Spleen (tissue), 11 donors: ENCODE data around the gene QKI. TPM values are rescaled to one million over a fixed set of nuclear protein-coding genes. Genes with fewer than 3 reads are reported as not detected.
"Not testable (repeated sequence)": the region's sequence is repeated elsewhere in the genome, so short reads cannot be mapped to it uniquely, and the experiment has no call there.

Experiments
- DNase-seq: peaks from one replicate; pipeline ENCODE4 v3.0.0-alpha.2; 2020
- H3K27ac ChIP-seq, 8 donors: fragments of 200-600 bp; sonication (generic) in 7 of 8; 1 replicate in 4 of 8; 2 replicates in 4 of 8; pipeline versions ENCODE4 v1.5.0 to v1.8.0; 2016 to 2021; ENCODE audit warnings: inconsistent platforms in 4 of 8, mild to moderate bottlenecking in 4 of 8, moderate library complexity in 1 of 8
- H3K27me3 ChIP-seq, 7 donors: fragments of 200-600 bp; sonication (generic) in 6 of 7; replicated peaks in 1 of 7; 1 replicate in 4 of 7; 2 replicates in 3 of 7; pipeline versions ENCODE4 v1.5.0 to v1.8.0; 2016 to 2021; ENCODE audit warnings: inconsistent platforms in 3 of 7, mild to moderate bottlenecking in 1 of 7
- H3K36me3 ChIP-seq, 6 donors: fragments of 200-600 bp; sonication (generic) in 5 of 6; 1 replicate in 4 of 6; 2 replicates in 2 of 6; pipeline versions ENCODE4 v1.5.0 to v1.8.0; 2016 to 2021; ENCODE audit warnings: inconsistent platforms in 2 of 6
- H3K4me1 ChIP-seq, 6 donors: fragments of 200-600 bp; sonication (generic) in 5 of 6; 1 replicate in 3 of 6; 2 replicates in 3 of 6; pipeline versions ENCODE4 v1.5.0 to v1.8.0; 2016 to 2021; ENCODE audit warnings: inconsistent platforms in 3 of 6
- H3K4me3 ChIP-seq, 8 donors: fragments of 200-600 bp; sonication (generic) in 7 of 8; 1 replicate in 4 of 8; 2 replicates in 4 of 8; pipeline versions ENCODE4 v1.5.0 to v1.8.0; 2016 to 2021; ENCODE audit warnings: inconsistent platforms in 4 of 8, mild to moderate bottlenecking in 4 of 8, moderate library complexity in 2 of 8
- H3K9me3 ChIP-seq, 8 donors: fragments of 200-600 bp; sonication (generic) in 7 of 8; 1 replicate in 4 of 8; 2 replicates in 4 of 8; pipeline versions ENCODE4 v1.5.0 to v1.8.0; 2016 to 2021; ENCODE audit warnings: inconsistent platforms in 4 of 8
- POLR2A ChIP-seq, 3 donors: fragments of 450-650 bp; IDR thresholded peaks; one replicate each; pipeline ENCODE4 v1.5.1; 2017; ENCODE audit warnings: antibody characterized with exemption in 3 of 3, mild to moderate bottlenecking in 1 of 3
- POLR2AphosphoS5 ChIP-seq, 3 donors: sonication (generic); formaldehyde crosslinking; IDR thresholded peaks; one replicate each; pipeline ENCODE4 v1.5.1; 2017; ENCODE audit warnings: antibody characterized with exemption in 3 of 3
- WGBS, 5 donors: extraction: QIAGEN DNeasy Blood & Tissue Kit in 3 of 5; methylation state at CpG; one replicate each; pipeline versions ENCODE4 v1.1.5 to v1.1.7; 2013 to 2018; 5-methylcytosine and 5-hydroxymethylcytosine counted together
- intact Hi-C: fragments of 100-400 bp; cut with DNase I; formaldehyde crosslinking; loops from one replicate; pipeline ENCODE4 v1.15.0; 2023; ENCODE audit warnings: low total_unique reads
- polyA plus RNA-seq, 3 donors: library from polyadenylated mRNA; stranded (reverse); fragments of 200-250 nt; gene quantifications; one replicate each; pipeline ENCODE4 v1.2.1, GENCODE V29; 2013
- total RNA-seq, 7 donors: library from RNA; depleted of rRNA in 3 of 7; stranded (reverse); fragments of >200 nt in 3 of 7; fragmentation: NEBNext Ultra II Directional in 4 of 7; extraction: Animal tissue kit (Norgen Biotek cat#: 25700) in 4 of 7; gene quantifications; one replicate each; pipeline versions ENCODE4 v1.1.0 to v1.2.1, GENCODE V29; 2016 to 2021
- TF ChIP-seq, protein P1 (sequence below), 11 experiments: fragments of 200-600 bp in 7 of 11; fragments of 450-650 bp in 4 of 11; sonication (generic) in 4 of 11; IDR thresholded peaks in 8 of 11; conservative IDR thresholded peaks in 3 of 11; 1 replicate in 7 of 11; 2 replicates in 4 of 11; pipeline versions ENCODE4 v1.4.0 to v1.8.0; 2016 to 2021; ENCODE audit warnings: antibody characterized with exemption in 11 of 11, inconsistent platforms in 4 of 11, mild to moderate bottlenecking in 1 of 11
- donor health status: healthy with polysubstance abuse.
- donor health status: DM: no; HTN: no; CAD: no; lungs with moderate emphysema.
- donor health status: DM: no; HTN: no; CAD: no.
- donor health status: Bipolar disorder and iron deficiency.
- donor health status: healthy.
- donor health status: DM: no; HTN: no; CAD: no.
- donor health status: DM: yes; HTN: yes; CAD: no.

The QKI gene
- total and polyA plus RNA-seq, 10 donors = 11.3 to 217 (median 180) TPM

DNA sequence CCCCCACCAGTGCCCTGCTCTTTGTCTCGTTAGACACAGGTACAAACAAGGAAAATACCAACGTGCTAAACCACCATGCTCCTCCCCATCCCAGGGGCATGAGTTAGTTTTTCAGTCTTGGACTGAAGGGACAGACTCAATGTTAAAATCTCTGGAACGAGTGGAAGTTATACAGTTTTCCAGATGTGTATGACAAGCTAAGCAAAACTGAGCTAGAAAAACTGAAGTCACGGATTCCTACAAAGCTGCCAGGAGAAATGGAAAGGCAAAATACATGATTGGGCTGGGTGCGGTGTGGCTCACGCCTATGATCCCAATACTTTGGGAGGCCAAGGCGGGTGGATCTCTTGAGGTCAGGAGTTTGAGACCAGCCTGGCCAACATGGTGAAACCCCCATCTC lies 34.3 kb upstream of the QKI start:
- Histone ChIP-seq H3K27me3 (no peaks in the 10 kb centered on the region), H3K27ac (no peak overlapping the region), H3K36me3 (no peaks in the 10 kb centered on the region), H3K4me3 (no peak overlapping the region), H3K9me3 (peaks cover 0 to 13% (median 8%) of the 10 kb centered on the region in 8 donors), H3K4me1 (no peaks in the 10 kb centered on the region)
- intact Hi-C loops = no loop called here
- TF ChIP-seq POLR2AphosphoS5 (IDR thresholded peaks at IDR 0.05) = no peak
- TF ChIP-seq, protein P1, sequence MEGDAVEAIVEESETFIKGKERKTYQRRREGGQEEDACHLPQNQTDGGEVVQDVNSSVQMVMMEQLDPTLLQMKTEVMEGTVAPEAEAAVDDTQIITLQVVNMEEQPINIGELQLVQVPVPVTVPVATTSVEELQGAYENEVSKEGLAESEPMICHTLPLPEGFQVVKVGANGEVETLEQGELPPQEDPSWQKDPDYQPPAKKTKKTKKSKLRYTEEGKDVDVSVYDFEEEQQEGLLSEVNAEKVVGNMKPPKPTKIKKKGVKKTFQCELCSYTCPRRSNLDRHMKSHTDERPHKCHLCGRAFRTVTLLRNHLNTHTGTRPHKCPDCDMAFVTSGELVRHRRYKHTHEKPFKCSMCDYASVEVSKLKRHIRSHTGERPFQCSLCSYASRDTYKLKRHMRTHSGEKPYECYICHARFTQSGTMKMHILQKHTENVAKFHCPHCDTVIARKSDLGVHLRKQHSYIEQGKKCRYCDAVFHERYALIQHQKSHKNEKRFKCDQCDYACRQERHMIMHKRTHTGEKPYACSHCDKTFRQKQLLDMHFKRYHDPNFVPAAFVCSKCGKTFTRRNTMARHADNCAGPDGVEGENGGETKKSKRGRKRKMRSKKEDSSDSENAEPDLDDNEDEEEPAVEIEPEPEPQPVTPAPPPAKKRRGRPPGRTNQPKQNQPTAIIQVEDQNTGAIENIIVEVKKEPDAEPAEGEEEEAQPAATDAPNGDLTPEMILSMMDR (IDR thresholded peaks at IDR 0.05 in 8 of 11, conservative IDR thresholded peaks at IDR 0.05 in 3 of 11) = no peak
- TF ChIP-seq POLR2A (IDR thresholded peaks at IDR 0.05) = no peak
- 80 to 88% (median 87%) methylated on average over 7 of the region's 7 CpGs for WGBS, 5 donors
- no peak for DNase-seq

DNA sequence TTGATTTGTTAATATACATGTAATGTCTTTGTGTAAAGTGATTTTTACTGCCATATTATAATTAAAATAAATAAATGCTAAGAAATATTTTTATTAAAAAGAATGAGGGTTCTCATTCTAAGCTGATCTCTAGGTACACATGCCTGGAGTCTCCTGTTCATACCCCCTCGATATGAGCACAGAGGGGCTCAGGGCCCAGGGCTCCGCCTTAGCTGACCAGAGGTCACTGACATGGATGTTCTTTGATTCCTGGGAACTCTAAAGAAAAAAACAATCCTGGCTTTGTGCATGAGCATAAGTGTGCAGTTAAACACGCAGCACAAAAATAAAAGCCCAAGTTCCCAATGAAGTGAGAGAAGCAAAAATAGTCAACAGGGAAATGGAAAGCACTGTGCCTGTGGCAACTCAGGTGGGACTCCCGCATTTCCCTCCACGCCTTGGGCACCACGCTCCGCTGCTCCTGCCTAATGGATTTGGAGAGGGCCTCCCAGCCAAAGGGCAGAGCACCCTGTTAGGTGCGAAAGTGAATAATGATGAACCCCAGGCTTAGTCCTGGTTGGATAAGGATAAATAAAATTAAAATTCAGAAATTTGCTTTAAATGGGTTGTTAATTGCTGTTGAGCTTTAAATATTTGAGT lies 33.3 kb upstream of the QKI start:
- DNase-seq = no peak
- no peak overlapping the region for H3K27ac ChIP-seq
- H3K9me3 ChIP-seq = peaks cover 0 to 13% (median 8%) of the 10 kb centered on the region in 8 donors
- H3K36me3 ChIP-seq = no peaks in the 10 kb centered on the region
- no peaks in the 10 kb centered on the region for H3K4me1 ChIP-seq
- intact Hi-C loops = no loop called here
- H3K4me3 ChIP-seq = no peak overlapping the region
- no peaks in the 10 kb centered on the region for H3K27me3 ChIP-seq
- WGBS, 5 donors = 90 to 98% (median 93%) methylated on average over 8 of the region's 8 CpGs
- TF ChIP-seq POLR2AphosphoS5 (IDR thresholded peaks at IDR 0.05) (no peak), POLR2A (IDR thresholded peaks at IDR 0.05) (no peak)
- TF ChIP-seq, protein P1 (IDR thresholded peaks at IDR 0.05 in 8 of 11, conservative IDR thresholded peaks at IDR 0.05 in 3 of 11) = no peak

DNA sequence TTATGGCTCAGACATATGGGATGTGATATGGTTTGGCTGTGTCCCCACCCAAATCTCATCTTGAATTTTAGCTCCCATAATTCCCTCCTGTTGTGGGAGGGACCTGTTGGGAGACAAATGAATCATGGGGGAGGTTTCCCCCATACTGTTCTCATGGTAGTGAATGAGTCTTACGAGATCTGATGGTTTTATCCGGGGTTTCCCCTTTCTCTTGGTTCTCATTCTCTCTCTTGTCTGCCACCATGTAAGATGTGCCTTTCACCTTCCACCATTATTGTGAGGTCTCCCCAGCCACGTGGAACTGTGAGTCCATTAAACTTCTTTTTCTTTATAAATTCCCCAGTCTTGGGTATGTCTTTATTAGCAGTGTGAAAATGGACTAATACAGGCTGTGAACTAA lies 31.1 kb upstream of the QKI start:
- H3K4me1 ChIP-seq, H3K36me3 ChIP-seq, H3K27ac ChIP-seq, H3K27me3 ChIP-seq, intact Hi-C loops, DNase-seq, H3K4me3 ChIP-seq: not testable (repeated sequence)
- WGBS, 5 donors = 79 to 93% (median 87%) methylated on average over 3 of the region's 3 CpGs
- peaks cover 0 to 13% (median 8%) of the 10 kb centered on the region in 8 donors for H3K9me3 ChIP-seq

DNA sequence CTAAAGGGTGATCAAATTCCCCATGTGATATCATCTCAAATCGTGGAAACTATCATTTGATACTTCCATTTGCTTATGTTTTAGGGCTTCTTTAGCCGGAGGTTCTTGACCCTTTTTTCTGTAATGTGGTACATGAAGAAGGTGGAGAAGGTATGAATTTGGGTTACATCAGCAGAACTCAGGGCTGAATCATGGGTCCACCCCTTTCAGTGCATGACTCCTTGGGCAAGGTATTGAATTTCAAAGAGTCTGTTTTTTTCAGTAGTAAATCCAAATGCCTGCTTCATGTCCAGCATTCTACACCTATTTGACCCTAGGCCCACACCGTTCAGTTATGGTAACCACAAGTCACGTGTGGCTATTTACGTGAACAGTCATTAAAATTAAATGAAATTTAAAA lies 30.6 kb upstream of the QKI start:
- peaks cover 0 to 12% (median 0%) of the 10 kb centered on the region in 6 donors for H3K4me1 ChIP-seq
- TF ChIP-seq POLR2A (IDR thresholded peaks at IDR 0.05) = no peak
- TF ChIP-seq POLR2AphosphoS5 (IDR thresholded peaks at IDR 0.05) = no peak
- TF ChIP-seq, protein P1 (IDR thresholded peaks at IDR 0.05 in 8 of 11, conservative IDR thresholded peaks at IDR 0.05 in 3 of 11) = no peak
- H3K9me3 ChIP-seq = peaks cover 0 to 13% (median 8%) of the 10 kb centered on the region in 8 donors
- intact Hi-C loops = no loop called here
- H3K27ac ChIP-seq = no peak overlapping the region
- H3K4me3 ChIP-seq = no peak overlapping the region
- H3K27me3 ChIP-seq = no peaks in the 10 kb centered on the region
- 93 to 97% (median 94%) methylated on average over 5 of the region's 5 CpGs for WGBS, 5 donors
- DNase-seq = no peak
- H3K36me3 ChIP-seq = no peaks in the 10 kb centered on the region
